NCI-H510A (cell line): ENCODE data around the gene SPOCK1.
"Not testable (repeated sequence)": the region's sequence is repeated elsewhere in the genome, so short reads cannot be mapped to it uniquely, and the experiment has no call there.

Experiments
- DNase-seq: peaks from one replicate; lab custom pipeline; 2025; lab: John Stamatoyannopoulos, UW

The SPOCK1 gene

DNA sequence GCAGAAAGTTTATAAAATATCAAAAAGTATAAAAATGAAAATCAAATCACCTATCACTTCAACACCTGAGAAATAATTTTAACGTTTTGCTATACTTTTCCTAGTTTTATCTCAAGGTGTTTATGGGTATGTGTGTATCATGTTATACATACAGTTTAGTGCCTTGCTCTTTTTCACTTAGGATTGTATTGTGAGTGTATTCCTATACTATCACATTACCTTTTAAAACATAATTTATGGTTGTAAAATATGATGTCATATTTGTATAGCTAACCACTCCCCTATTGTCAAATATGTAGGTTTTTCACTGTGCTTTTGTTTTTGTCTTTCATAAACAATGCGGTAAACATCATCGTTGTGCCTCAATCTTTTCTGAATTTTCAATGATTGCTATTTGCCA, 479.9 kb downstream of the SPOCK1 start:
- no peak for DNase-seq

DNA sequence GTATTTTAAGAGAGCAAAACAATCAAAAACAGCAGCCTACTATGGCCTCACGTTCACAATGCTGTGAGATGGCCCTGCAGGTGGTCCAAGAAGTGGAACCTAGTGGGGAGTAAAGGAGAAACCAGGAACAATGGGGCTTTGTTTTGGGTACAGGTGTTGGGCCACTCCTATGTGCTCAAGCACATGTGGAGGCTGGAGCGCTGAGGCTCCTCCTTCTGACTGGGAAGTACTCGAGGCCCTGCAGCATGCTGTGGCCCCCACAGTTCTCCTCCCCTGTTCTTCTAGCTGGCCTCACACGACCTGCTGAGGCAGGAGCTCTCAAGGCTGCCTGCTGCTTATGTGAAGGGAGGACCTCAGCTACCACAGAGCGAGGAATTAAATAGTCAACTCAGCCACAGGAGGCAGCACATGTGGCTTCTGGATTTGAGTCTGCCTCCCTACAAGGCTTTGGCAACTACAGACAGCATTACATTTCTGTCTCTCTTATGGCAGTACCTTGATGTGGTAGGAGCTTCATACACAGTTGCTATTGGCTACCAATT, 482.3 kb downstream of the SPOCK1 start:
- no peak for DNase-seq

- DNase-seq, result no peak
These were observed 483.5 kb downstream of the SPOCK1 start for GRCh38 chr5:137015540-137016116.

- DNase-seq, result no peak
These were observed 484.4 kb downstream of the SPOCK1 start for GRCh38 chr5:137014731-137015130.

- DNase-seq, result no peak
These were observed 488.9 kb downstream of the SPOCK1 start for GRCh38 chr5:137010226-137010625.

- DNase-seq, result no peak
These were observed 494.8 kb downstream of the SPOCK1 start for GRCh38 chr5:137004279-137004678.

- no peak for DNase-seq
These were observed 498.0 kb downstream of the SPOCK1 start for GRCh38 chr5:137001026-137001569.

- DNase-seq, result no peak
These were observed 499.3 kb downstream of the SPOCK1 start for GRCh38 chr5:136999787-137000186.

DNA sequence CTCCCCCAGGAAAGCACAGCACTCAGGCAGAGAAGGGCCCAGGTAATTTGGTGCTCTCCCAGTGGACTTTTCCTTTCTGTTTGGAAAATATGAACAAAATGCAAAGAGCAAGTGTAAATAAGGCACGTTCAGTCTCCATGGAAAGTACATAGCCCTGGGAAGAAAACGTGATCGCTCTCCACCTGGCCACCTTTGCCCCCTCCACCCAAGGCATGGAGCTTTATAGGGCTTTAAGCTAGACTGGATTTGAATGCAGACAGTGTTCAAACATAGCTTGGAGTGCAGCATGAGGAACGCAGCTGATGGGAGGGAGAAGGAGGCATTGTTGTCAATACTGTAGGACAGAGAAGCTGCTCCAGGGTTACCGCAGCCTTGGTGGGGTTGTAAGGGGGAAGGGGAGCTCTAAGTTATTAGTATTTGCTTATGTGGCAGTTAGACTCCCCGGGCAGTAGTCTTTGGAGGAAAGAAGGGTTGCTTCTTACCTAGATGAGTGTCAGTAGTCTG, 500.2 kb downstream of the SPOCK1 start:
- no peak for DNase-seq

DNA sequence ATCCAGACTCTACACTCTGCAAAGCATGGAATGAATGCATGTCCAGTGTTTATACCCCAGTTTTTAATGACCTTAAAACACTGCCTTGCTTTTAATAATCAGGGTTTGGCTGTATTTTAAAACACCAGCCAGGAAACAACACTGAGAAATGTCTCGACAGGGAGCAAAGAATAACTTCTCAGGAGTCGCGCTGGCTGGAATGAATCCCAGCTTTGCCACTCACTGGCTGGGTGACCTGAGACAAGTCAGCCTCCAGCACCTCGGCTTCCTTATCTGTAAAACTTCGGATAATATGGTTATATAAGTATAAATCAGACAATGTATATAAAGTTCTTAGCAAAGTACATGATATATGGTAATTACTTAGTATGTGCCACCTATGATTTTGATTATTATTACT, 505.0 kb downstream of the SPOCK1 start:
- DNase-seq, result no peak

DNA sequence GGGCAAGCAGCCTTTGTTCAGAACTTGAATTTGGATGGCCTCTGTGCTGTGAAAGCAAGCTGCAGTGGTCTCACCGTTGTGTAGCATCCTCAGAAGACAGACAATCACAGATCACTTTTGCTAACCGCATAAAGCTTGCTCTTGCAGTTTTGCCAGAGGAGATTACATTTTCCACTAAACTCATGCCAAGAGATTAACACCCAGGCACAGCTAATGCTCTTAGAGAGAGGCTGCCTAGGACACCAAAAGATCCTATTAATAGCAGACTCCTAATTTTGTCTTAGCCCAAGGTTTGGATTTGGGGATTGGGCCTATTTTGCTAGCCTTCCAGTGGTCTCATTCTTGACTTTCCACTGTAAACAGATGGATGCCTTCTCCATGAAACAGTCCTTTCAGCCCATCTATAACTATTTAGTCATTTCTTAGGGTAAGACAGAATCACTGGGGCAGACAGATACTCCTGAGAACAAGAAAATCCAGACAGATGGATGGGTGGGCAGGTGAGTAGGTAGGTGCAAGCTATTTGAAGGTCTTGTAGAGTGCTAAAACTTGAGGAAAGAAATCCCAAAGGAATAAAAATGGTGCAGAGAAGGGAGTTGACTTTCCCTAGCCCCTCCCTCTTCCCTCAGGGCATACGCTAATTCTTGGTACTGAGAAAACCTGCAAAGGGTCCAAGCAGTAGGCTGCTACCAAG, 506.2 kb downstream of the SPOCK1 start:
- no peak for DNase-seq

GRCh38 chr5:136985785-136986475, 513.2 kb downstream of the SPOCK1 start:
- DNase-seq, result no peak

DNA sequence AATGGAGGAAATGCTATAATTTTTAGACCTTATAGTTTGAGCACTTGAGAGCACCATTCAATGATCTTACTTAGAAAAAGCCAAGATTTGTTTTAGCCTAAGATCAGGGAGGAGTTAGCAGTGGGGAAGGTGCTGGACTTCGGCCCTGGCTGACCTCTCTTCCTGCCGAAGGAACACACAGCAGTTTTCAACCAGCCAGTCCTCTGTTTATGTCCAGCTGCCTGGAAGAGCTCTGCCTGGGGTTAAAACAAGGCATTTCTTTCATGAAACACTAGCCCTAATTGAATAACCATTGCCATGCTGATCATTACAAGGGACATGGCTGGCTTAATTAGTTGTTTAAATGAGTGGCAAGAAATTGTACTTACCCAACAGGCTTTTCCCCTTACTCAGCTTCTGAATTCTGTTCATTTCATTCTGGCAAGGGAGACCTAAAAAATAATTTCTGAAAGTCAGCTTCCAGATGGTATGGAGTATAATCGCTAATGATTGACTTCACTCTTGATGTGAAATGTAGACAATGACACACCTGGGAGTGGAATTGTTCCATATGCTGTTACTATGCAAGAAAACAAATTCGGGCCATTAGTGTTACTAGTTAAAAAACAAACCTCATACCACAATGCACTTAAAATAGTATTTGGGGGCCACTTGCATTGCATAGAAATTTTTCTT, 514.2 kb downstream of the SPOCK1 start:
- no peak for DNase-seq

- no peak for DNase-seq
These were observed 517.2 kb downstream of the SPOCK1 start for GRCh38 chr5:136981936-136982335.

DNA sequence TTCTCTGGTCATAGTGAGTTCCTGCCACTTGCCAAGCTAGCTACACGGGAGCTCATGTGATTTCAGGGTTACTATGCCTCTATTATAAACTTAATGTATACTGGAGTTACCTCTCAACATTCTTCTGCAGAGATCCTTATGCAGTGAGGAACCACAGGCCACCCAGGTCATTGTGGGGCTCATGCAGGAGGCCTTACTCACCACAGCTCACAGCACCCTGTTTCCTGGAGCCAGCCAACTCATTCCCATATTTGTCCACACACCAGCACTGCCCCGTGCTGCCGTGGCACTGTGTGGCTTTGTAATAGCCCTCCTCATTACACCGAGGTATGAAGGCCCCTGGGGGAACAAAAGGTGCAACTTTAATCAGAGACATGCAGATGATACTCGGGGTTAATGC, 520.0 kb downstream of the SPOCK1 start:
- no peak for DNase-seq

DNA sequence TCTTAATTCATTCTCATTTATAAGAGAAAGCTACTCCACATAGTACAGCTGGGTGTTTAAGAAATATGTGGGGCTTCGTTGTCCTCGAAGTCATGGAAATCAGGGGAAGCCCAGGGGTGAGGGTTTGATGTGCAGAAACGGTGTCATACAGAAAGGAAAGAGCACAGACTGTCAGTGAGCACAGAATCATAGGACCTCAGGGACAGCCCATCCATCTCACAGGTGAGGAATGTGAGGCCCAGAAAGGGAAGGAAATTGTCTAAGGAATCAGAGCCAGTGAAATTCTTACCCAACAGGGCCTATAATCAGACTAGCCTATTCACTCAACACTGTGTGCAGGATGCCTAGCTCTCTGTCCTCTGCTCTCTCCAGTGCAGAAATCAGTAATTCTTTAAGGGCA, 535.6 kb downstream of the SPOCK1 start:
- DNase-seq, result no peak

- no peak for DNase-seq
These were observed 541.7 kb downstream of the SPOCK1 start for GRCh38 chr5:136957428-136957827.

DNA sequence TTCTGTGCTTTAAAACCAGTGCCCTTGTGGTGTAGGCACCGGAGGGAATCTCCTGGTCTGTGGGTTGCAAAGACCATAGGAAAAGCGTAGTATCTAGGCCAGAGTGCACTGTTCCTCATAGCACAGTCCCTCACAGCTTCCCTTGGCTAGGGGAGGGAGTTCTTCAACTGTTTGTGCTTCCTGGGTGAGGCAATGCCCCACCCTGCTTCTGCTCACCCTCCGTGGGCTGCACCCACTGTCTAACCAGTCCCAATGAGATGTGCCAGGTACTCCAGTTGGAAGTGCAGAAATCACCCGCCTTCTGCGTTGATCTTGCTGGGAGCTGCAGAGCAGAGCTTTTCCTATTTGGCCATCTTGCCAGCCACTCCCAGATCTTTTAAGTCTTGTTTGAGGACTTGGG, 545.0 kb downstream of the SPOCK1 start:
- not testable (repeated sequence) for DNase-seq

- not testable (repeated sequence) for DNase-seq
These were observed 545.6 kb downstream of the SPOCK1 start for GRCh38 chr5:136953346-136954069.

DNA sequence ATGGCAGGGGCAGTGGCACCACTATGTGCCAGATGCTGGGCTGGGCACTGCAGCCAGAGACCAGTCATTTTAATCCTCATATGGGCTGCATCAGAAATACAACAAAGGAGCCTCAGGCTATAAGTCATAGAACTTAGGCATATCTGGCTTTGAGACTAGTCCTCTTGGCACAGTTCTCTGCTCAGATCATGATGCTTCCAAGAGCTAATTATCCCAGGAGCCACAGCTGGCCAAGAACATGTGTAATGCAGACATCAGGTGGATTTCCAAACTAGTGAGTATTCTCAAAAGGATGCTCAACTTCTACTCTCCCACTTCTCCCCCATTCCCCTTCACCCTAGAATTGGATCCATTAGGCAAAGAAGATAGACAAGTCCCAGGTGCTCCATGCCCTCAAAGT, 571.6 kb downstream of the SPOCK1 start:
- no peak for DNase-seq

DNA sequence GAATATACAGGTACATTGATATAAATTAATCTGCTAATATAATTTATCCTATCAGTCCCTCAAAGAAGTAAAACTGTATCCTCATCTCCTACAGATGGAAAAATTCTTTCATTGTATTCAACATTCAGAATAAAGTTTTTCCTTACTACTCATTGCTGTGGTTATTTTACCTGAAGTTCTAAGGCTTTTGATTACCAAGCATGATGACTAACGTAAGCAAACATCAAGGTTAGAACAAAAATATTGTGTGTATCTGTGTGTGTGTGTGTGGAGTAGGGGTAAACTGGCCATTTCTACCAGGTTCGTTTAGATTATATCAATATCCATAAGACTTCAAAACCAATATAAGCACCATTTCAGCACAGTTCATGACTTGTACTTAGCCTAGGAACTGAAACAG, 573.1 kb downstream of the SPOCK1 start:
- DNase-seq, result no peak
